Measurements from ENCODE around the gene CLIP3. TPM values are rescaled to one million over a fixed set of nuclear protein-coding genes. Genes with fewer than 3 reads are reported as not detected.

Gene CLIP3
- total and polyA plus RNA-seq, 9 donors: 16.1 to 91.3 (median 54.9) TPM

- intact Hi-C loops (cut with DNase I): no loop called here
- 88 to 96% (median 89%) methylated on average over 7 to 11 of the region's 11 CpGs for WGBS, 3 donors
- H3K27me3 ChIP-seq: no peaks in the 10 kb centered on the region
Measured at GRCh38 chr19:36010402-36010801, 22.3 kb downstream of the CLIP3 start.

DNA sequence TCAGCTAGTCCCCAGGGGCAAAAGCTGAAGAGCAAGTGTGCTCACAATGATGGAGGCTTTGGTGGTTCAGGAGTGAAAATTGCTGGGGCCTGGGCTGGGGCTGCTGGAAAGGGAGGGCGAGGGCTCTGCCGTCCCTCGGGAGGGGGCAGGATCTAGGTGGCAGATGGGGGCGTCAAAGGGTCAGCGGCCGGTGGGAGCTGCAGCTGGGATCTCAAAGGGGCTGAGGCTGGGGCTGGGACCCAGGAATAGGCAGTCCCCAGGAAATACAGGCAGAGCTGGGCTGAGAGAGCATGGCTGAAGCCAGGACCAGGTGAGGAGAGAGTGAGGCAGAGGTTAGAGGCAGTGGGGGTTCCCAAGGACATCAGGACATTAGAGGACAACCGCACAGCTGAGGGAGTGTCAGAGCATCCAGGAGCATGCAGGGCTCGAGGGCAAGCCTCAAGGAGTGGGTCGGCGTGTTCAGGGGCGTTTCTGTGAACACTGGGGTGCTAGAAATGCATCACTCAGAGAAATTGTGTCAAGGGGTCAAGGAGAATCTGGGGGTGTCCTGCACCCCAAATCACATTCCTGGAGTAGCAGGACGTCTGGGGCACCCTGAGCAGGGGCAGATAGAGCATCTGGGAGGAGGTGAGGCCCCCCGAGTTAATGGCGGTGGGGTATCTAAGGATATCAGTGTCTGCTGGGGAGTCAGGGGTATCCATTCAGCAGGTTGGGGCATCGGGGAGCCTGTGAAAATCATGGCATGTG, 22.9 kb downstream of the CLIP3 start:
- H3K36me3 ChIP-seq: no peaks in the 10 kb centered on the region
- peak in 1 of 5 donors; percentile 45 for DNase-seq
- H3K9me3 ChIP-seq: no peaks in the 10 kb centered on the region
- WGBS, 3 donors: 38 to 49% (median 40%) methylated on average over 15 of the region's 15 CpGs
- H3K4me1 ChIP-seq (ENCODE audit: insufficient read depth): peaks cover 4% of the 10 kb centered on the region
- peak overlapping the region; percentile 29 for H3K4me3 ChIP-seq
- intact Hi-C loops (cut with DNase I): loop anchor here in 1 of 4 donors (10.0 kb wide), 1 partner anchor 45 kb away; the partner anchor contains the start of genes THAP8 and WDR62
- TF ChIP-seq EP300 (IDR thresholded peaks at IDR 0.05): no peak
- TF ChIP-seq POLR2A (IDR thresholded peaks at IDR 0.05): no peak
- TF ChIP-seq, protein P1, sequence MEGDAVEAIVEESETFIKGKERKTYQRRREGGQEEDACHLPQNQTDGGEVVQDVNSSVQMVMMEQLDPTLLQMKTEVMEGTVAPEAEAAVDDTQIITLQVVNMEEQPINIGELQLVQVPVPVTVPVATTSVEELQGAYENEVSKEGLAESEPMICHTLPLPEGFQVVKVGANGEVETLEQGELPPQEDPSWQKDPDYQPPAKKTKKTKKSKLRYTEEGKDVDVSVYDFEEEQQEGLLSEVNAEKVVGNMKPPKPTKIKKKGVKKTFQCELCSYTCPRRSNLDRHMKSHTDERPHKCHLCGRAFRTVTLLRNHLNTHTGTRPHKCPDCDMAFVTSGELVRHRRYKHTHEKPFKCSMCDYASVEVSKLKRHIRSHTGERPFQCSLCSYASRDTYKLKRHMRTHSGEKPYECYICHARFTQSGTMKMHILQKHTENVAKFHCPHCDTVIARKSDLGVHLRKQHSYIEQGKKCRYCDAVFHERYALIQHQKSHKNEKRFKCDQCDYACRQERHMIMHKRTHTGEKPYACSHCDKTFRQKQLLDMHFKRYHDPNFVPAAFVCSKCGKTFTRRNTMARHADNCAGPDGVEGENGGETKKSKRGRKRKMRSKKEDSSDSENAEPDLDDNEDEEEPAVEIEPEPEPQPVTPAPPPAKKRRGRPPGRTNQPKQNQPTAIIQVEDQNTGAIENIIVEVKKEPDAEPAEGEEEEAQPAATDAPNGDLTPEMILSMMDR (IDR thresholded peaks at IDR 0.05): no peak
- peak overlapping the region; percentile 27 to 50 for H3K27ac ChIP-seq
- no peaks in the 10 kb centered on the region for H3K27me3 ChIP-seq

More at GRCh38 chr19:36010402-36010801, 22.3 kb downstream of the CLIP3 start:
- Histone ChIP-seq H3K36me3 (no peaks in the 10 kb centered on the region), H3K9me3 (no peaks in the 10 kb centered on the region), H3K27ac (no peak overlapping the region), H3K4me3 (no peak overlapping the region), H3K4me1 (ENCODE audit: insufficient read depth) (peaks cover 4% of the 10 kb centered on the region)
- peak in 1 of 5 donors; percentile 46 for DNase-seq
- TF ChIP-seq, protein P1 (IDR thresholded peaks at IDR 0.05): no peak
- no peak for TF ChIP-seq EP300 (IDR thresholded peaks at IDR 0.05)
- no peak for TF ChIP-seq POLR2A (IDR thresholded peaks at IDR 0.05)

DNA sequence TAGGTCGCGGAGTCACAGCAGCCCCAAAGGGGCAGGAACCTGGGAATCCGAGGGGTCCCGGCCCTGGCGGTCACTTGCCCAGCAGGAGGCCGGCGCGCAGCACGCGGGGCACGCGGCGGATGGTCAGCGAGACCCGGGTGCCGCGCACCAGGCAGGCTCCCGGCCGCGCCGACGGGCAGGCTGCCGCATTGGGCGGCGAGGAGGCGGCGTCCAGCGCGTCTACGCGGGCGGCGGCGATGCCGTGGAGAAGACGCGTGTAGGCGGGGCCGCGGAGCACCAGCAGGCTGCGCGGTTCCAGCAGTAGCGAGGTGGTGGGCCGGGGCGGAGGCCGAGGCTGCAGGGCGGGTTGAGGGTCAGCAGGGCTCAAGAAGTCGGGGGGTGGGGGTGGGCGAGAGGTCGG, 23.5 kb downstream of the CLIP3 start:
- peak; percentile 66 to 83 (median 72) for DNase-seq
- peak overlapping the region; percentile 29 for H3K4me3 ChIP-seq
- no peaks in the 10 kb centered on the region for H3K27me3 ChIP-seq
- peak overlapping the region; percentile 27 to 50 for H3K27ac ChIP-seq
- TF ChIP-seq, protein P1 (IDR thresholded peaks at IDR 0.05): peak in 1 of 3 donors; percentile 13
- no peak for TF ChIP-seq EP300 (IDR thresholded peaks at IDR 0.05)
- no peak for TF ChIP-seq POLR2A (IDR thresholded peaks at IDR 0.05)
- H3K36me3 ChIP-seq: no peaks in the 10 kb centered on the region
- H3K9me3 ChIP-seq: no peaks in the 10 kb centered on the region
- peaks cover 4% of the 10 kb centered on the region for H3K4me1 ChIP-seq (ENCODE audit: insufficient read depth)
- intact Hi-C loops (cut with DNase I): loop anchor here in 1 of 4 donors (10.0 kb wide), 1 partner anchor 46 kb away; the partner anchor contains the start of genes THAP8 and WDR62
- 1 to 2% (median 1%) methylated on average over 38 to 50 of the region's 50 CpGs for WGBS, 3 donors

DNA sequence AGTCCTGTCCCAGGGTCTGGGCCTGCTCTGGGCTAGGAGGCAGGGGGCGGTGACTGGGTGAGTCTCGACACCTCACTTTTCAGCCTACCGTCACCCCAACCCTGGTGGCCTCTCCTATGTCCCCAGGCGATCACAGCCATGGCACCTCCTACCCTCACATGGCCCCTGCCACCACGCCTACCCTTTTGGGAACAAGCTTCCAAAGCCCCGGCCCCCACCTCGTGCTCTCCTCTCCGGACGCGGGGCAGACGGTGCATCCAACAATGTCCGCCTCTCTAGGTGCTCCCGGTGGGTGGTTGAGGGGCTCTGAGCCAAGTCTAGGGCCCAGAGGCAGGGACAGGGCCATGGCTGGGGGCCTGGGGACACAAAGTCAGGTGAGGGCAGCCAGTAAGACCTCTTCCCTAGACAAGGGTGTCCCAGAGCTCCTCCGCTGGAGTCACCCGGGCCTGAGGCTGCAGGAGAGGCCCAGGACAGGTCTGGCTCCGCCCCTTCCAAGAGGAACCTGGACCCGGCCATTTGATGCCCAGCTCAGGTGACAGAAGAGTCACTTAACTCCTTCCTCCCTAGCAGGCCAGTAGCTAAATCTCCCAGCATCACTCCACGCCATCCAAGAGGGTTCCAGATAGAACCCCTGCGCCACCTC, 24.2 kb downstream of the CLIP3 start, which contains the start of gene SYNE4:
Gene SYNE4, minus strand, starts transcription at position 478 of the 643 bp plus-strand sequence. Its CDS starts 132 bp downstream, at position 346.
- Histone ChIP-seq H3K36me3 (no peaks in the 10 kb centered on the region), H3K27me3 (no peaks in the 10 kb centered on the region), H3K4me3 (peak within 1 kb of the TSS; percentile 29), H3K27ac (peak within 1 kb of the TSS; percentile 27 to 50), H3K4me1 (ENCODE audit: insufficient read depth) (peaks cover 4% of the 10 kb centered on the region), H3K9me3 (no peaks in the 10 kb centered on the region)
- WGBS, 3 donors: 52 to 56% (median 54%) methylated on average over 19 of the region's 19 CpGs
- TF ChIP-seq, protein P1 (IDR thresholded peaks at IDR 0.05): no peak
- no peak for TF ChIP-seq POLR2A (IDR thresholded peaks at IDR 0.05)
- no peak for TF ChIP-seq EP300 (IDR thresholded peaks at IDR 0.05)
- DNase-seq: peak in 2 of 5 donors; percentile 45 to 51
- intact Hi-C loops (cut with DNase I): loop anchor here in 1 of 4 donors (10.0 kb wide), 1 partner anchor 46 kb away; the partner anchor contains the start of genes THAP8 and WDR62
